Stimulated activated CD8-positive, alpha-beta memory T cell treated with anti-CD3 and anti-CD28 coated beads, Interleukin-4, amount 100 ng/mL, for 24 hours (primary cell): ENCODE measurements around the gene PLEKHJ1.
"Not testable (repeated sequence)": the region's sequence is repeated elsewhere in the genome, so short reads cannot be mapped to it uniquely, and the experiment has no call there.

Experiments used
- DNase-seq: peaks from one replicate; pipeline ENCODE4 v3.0.0-alpha.2; 2020; ENCODE audit warnings: low read depth

The PLEKHJ1 gene, protein sequence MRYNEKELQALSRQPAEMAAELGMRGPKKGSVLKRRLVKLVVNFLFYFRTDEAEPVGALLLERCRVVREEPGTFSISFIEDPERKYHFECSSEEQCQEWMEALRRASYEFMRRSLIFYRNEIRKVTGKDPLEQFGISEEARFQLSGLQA

DNA sequence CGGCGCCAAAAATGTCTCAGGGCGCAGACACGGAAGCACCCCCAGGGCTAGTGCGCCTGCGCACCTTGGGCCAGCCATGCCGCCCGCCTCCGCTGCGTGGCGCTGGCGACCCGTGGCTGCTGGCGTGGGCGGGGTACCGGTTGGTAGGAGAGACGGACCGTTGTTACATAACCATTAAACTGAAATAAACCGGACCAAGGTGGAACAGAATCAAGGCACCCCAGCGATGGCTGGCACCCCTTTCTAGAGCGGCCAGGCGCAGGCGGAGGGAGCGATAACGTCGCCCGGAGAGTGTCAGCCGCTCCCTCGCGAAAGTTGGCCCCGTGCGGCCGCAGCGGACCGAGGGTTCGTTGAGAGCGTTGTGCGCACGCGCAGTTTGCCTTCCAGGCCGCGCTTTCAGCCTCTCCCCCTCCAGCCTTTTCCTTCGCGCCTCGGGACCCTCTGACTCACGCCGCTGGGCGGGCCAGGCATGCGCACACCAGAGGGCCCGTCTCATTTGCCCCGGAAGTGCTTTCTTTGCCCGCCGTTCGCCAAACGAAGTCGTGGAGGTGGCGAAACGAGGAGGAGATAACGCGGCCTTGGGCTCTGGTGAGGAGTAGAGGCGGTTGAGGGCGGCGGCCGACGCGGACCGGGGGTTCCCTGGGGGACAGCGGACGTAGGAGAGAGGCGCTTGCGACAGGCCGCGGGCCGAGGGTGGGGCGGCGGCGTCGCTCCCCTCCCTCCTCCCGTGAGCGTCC lies at the start of gene PLEKHJ1, which contains the start of gene SF3A2:
Gene PLEKHJ1 (minus strand): TSS at position 16 of the 737 bp plus-strand sequence. CDS start 81 bp downstream, outside the sequence.
Gene SF3A2 (plus strand): TSS at position 511 of the 737 bp plus-strand sequence. CDS start 6,595 bp downstream, outside the sequence.
- DNase-seq = peak; percentile 96

DNA sequence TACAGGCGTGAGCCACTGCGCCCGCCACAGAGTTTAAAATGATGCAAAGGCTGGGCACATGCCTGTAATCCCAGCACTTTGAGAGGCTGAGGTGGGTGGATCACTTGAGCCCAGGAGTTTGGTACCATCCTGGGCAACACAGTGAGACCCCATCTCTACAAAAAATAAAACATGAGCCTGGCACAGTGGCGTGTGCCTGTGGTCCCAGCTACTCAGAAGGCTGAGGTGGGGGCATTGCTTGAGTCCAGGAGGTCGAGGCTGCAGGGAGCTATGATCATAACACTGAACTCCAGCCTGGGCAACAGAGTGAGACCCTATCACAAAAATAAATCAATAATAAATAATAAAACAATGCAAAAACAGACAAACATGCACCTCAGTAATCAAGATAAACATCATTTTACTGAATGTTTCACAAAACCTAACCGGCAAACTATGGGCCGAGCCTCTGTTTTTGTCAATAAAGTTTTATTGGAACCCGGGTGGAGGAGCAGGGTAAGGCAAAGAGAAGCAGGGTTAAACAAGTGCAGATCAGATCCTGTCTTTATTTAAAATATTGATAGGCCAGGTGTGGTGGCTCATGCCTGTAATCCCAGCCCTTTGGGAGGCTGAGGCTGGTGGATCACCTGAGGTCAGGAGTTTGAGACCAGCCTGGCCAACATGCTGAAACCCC lies 47.8 kb upstream of the PLEKHJ1 start:
- no peak for DNase-seq

DNA sequence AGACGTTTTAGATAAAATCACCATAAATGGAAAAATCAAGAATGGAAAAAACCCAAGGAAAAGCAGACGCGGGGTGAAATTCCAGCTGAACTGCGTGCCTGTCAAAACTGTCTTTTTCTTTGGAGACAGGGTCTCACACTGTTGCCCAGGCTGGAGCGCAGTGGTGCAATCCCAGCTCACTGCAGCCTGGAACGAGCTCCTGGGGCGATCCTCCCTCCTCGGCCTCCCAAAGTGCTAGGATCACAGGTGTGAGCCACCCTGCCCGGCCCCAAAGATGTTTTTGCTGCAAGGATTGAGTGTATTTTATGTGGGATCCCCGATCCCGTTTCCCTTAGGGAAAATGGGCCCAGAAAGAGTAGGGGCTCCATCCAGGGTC lies 46.7 kb upstream of the PLEKHJ1 start:
- DNase-seq = no peak

DNA sequence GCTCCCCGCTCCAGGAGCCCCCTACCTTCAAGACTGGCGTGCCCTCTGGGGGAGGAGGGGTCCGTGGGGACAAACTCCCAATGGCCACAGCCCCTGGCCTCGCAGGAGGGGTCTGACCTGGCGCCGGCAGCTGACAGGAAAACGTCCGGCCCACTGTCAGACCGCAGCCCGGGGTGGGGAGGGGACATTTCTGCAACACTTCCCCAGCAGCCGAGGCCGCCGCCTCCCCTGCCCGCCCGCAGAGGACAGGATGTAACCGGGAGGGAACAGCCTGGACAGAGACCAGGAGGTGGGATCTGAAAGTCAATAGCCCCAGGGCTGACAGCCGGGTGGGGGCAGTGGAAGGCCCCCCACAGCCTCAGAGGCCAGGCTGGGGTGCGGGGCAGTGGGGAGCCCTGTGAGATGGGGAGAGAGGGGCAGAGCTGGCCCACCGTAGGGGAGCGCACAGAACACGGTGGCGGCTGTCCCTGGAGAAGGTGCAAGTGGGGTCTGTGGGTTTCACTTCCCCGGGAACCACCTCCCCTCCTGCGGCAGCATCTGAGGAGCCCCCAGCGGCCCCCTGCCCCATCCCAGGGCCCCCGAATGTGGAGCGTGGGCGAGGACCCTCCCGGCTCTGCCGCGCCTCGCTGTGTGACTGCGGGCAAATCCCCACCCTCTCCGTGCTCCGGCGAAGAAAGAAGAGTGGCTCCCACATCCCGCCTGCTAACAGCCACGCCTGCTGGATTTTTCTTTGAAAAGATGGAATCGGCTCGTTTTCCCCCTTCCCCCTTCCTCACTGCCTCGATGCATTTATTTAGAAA lies 46.1 kb upstream of the PLEKHJ1 start, which contains the start of gene PEAK3:
Gene PEAK3 (minus strand): TSS at position 114 of the 800 bp plus-strand sequence. CDS start 1,244 bp downstream, outside the sequence.
- DNase-seq = no peak

DNA sequence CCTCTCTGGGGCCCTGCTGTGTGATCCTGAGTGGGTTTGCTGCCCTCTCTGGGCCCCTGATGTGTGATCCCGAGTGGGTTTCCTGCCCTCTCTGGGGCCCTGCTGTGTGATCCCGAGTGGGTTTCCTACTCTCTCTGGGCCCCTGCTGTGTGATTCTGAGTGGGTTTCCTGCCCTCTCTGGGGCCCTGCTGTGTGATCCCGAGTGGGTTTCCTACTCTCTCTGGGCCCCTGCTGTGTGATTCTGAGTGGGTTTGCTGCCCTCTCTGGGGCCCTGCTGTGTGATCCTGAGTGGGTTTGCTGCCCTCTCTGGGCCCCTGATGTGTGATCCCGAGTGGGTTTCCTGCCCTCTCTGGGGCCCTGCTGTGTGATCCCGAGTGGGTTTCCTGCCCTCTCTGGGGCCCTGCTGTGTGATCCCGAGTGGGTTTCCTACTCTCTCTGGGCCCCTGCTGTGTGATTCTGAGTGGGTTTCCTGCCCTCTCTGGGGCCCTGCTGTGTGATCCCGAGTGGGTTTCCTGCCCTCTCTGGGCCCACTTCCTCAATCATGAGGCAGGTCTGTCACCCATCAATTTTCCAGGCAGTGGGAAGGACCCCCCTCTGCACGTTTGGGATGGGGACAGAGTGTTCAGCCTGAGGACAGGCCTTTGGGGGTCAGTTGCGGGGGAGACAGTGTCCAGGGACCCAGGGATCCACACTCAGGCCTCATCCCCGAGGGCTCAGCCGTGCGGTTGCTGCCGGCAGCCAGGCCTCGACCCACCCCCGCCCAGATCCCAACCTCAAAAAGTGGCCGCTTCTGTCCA lies 45.3 kb upstream of the PLEKHJ1 start:
- not testable (repeated sequence) for DNase-seq

DNA sequence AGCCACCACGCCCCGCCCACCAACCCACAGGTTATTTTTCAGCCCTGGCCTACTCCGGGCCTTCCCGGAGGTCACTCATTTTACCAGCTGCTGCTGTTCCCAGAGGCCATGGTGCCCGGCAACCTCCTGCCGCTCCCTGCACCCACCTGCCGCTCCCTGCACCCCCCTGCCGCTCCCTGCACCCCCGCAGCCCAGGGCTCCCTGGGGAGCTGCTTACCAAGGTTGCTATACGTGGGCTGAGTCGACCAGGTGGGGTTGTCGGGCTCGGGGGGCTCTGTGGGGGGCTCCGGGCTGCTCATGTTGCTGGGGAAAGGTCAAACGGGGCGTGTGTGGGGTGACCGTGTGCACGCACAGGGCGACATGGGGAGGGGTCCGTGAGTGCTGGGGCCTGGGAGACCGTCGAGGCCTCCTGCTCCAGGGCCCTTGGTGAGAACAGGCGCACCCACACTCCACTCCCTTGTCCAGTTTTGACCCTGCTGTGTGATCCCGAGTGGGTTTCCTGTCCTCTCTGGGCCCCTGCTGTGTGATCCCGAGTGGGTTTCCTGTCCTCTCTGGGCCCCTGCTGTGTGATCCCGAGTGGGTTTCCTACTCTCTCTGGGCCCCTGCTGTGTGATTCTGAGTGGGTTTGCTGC lies 44.6 kb upstream of the PLEKHJ1 start:
- DNase-seq = no peak

DNA sequence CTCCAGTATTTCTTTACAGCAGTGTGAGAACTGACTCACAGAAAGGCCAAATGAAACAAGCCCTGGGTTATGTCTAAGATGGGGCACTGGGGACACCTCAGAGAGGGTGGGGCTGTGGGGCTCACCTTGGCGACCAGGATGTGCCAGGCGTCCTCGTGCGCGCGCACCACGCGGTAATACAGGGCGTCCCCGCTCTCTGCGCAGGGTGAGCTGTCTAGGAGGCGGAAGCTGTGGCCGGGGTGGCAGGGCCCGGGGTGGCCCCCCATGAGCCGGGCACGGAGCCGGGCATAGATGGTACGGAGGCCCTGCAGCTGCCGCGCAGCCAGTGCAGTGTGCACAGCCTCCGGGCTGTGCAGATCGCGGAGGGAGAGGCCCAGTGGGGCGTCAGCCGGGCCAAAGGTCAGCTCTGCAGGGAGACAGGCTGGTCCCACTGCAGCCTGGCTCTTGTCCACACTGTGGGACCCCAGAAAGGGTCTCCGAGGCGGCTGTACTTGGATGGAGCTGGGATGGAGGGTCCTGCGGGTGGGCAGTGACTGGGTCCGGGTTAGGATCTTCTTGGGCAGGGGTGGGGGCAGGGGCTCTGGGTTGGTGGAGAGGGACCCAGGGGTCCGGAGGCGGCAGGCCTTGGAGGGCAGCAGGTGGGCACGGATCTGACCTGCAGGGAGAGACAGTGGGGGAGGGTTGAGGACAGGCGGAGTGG lies 42.5 kb upstream of the PLEKHJ1 start:
- DNase-seq = no peak

DNA sequence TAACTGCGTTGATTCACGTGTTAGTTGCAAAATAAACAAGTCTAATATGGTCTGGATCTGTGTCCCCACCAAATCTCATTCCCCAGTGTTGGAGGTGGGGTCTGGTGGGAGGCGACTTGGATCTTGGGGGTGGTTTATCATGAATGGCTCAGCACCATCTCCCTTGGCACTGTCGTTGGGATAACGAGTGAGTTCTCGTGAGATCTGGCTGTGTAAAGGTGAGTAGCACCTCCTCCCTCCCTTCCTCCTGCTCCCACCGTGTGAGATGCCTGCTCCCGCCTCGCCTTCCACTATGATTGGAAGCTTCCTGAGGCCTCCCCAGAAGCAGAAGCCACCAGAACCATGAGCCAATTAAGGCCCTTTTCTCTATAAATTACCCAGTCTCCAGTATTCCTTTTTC lies 41.0 kb upstream of the PLEKHJ1 start:
- DNase-seq = no peak

DNA sequence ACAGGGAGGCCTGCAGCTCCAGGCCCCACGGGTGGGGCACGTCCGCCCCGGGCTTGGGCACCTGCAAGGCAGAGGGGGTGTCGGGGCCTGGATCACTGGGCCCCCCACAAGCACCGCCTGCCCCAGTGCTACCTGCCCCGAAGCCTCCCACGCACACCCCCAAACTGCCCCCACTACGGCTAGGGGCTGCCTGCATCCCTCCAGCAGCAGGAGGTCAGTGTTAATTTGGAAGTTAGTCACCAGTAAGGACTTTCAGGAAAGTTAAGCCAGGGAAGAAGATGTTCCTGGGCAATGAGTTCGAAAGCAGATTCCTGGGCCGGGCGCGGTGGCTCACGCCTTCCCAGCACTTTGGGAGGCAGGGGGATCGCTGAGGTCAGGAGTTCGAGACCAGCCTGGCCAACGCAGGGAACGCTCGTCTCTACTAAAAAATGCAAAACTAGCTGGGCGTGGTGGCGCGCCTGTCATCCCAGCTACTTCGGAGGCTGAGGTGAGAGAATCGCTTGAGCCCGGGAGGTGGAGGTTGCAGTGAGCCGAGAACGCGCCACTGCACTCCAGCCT lies 40.4 kb upstream of the PLEKHJ1 start:
- no peak for DNase-seq

DNA sequence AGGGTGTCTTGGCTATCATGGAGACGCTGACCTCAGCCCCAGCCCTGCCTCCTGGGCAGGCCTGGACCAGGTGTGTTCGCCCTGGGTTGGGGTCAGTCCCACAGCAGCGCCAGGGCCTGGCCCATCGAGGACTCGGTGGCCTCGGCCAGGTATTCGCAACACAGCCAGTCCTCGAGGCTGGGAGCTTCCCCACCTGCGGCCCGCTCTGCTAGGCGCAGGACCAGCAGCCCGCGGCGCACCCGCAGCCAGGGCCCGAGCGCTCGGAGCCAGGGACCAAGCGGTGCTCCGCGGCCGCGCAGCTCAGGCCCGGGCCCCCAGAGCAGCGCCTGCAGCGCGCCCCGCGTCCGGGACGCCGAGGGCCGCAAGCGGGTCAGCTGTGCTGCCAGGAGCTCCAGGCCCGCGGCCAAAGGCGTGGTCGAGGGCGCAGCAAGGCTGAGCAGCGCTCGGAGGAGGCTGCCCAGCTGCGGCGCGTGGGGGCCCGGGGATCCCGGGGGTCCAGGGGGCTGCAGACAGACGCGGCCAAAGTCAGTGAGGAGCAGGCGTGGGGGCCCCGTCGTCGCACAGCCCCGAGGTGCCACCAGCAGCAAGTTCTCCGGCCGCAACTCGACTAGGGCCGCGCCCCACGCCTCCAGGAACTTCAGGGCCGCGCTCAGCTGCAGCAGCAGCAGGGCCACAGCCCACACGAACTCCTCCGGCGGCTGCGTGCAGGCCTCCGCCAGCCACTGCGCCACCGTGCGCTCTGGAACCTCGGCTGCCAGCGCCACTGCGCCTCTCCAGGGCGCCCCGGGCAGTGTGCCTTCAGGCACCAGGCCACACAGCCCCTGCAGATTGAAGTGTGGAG lies 39.7 kb upstream of the PLEKHJ1 start:
- no peak for DNase-seq

DNA sequence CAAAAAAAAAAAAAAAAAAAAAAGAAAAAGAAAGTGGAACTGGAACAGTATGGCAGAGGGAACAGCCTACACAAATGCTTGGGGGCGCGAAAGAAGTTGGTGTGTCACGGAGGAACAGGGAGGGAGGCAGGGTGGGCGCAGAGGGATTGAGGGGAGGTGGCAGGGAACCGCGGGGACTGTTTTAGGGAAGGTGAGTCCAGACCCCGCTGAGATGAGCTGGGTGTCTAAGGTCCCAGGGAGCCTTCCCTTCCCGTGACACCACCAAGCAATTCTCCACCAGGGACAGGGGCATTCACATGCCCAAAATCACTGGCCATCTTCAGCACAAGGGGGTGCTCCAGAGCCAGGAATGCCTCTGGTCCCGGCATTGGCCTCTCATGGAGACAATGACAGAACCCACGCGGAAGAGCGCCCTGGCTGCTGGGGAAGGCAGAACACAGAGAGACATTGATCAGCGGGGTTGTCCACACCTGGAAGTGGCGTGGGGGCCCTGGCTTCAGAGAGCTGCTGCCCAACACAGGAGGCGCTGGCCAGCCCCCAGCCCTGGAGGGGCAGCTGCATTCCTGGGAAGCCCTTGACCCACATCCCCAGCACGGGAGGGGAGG lies 38.9 kb upstream of the PLEKHJ1 start:
- no peak for DNase-seq

DNA sequence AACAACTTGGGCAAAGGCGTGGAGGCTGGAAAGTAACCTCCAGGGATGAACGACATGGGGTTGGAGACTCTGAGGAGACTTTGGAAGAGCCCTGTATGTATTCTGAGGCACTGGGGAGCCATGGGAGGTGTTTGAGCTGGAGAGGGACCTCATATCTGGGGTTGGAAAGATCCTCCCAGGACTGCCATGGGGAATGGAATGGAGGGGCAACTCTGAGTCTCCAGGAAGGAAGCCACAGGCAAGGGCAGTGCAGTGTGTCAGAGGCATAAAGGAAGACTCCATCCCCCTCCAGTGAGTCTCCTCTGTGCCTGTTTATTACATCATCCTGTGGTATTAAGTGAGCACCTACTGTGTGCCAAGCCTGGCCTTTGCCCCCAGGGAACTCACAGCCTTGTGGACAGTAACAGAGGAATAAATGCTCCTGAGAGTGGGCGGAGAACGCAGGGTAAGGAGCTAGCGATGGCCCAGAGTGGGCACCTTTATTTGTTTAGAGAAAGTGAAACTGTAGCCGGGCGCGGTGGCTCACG lies 38.1 kb upstream of the PLEKHJ1 start:
- no peak for DNase-seq

DNA sequence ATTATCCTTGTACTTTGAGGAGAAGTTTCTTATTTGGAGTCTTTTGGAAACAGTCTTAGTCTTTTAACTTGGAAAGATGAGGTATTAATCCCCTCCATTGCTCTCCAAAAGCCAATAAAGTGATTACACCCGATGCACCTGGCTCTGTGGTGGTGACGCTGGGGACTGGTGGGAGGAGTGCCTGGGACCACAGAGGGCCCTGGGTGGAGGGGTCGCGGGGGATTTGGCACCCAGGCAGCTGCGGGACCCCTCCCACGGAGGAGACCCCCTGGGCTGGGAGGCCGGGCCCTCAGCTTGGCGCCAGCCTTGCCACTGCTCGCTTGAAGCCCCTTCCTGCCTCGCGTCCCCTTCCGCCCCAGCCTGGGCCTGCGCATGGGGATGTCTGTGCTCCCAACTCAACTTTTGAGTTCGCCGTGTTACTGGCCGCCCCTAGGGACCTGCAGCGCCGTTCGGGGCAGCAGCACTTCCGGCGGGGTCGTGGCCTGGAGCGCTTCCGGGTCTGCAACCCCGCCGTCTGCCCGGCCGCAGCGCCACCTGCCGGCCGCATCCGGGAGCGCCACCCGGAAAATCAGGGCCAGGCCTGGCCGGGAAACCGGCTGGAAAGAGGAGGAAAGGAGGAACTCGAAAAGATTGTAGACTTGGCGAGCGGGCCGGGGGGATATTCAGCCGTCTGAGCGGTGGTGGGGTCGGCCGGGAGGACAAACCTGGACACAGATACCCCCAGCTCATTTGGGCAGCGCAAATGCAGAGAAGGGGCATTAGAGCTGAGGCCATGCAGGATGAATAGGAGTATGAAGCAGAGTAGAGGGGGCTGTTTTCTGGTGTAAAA lies 37.4 kb upstream of the PLEKHJ1 start:
- peak; percentile 69 for DNase-seq

DNA sequence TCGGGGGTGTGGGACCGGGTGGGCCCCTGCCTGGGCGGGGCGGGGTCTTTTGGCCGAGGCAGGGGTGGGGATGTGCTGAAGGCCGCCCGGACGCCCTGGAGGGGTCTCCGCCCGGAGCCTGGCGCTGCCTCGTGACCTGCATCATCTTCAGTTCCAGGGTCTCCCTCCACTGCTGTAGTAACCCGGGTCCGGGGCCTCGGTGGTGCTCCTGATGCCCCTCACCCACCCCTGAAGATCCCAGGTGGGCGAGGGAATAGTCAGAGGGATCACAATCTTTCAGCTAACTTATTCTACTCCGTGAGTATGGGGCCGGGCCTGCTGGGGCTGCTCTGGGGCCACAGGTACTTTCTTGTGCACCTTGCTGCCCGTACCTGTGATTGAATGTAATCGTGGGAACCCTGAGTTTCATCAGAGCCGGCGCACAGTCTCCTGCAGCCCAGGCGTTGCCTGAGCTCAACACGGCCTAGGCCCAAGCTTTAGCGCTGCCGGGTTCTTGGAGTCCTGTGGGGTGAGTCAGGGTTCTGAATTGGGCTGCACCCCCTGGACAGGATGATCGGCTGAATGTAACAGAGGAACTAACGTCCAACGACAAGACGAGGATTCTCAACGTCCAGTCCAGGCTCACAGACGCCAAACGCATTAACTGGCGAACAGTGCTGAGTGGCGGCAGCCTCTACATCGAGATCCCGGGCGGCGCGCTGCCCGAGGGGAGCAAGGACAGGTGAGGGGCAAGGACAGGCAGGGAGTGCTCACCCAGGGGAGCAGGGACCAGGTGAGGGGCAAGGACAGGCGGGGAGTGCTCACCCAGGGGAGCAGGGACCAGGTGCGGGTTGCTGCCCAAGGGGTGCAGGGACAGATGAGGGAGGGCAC lies 35.3 kb upstream of the PLEKHJ1 start:
- no peak for DNase-seq

DNA sequence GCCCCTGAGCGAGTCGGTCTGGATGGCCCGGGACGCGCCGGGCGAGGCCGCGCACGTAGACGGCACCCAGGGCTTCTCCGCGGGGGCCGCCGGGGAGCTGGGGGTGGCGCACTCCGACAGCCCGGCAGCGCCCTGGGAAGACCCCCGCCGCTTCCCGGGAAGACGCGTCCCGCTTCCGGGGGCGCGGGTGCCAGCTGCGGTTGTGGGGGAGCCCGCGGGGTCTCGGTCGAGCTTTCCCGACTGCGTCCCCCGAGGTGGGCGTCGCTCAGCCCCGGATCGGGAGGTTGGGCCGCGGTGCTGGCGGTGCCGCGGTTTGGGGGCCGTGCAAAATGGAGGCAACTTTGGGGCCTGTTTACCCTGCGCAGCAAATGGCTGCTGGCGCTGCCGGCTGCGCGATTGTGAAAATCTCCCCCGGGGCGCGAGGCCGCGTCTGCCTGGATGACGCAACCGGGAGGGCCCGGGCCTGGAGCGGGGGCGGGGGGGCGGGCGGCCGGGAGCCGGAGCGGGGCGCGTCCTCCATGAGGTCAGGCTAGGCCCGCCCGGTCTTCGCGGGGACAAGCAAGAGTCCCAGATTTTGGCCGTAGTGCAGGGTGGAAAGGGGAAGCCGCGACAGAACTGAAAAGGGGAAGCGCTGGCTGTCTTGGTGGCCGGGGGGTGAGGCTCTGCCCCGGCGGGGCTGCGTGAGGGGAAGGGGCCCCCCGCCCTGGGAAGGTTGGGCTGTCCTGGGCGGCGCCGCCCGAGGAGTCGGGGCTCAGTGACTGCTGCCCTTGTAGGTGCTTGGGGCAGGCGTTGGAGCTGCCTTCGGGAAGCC lies 34.5 kb upstream of the PLEKHJ1 start:
- DNase-seq = peak; percentile 58

DNA sequence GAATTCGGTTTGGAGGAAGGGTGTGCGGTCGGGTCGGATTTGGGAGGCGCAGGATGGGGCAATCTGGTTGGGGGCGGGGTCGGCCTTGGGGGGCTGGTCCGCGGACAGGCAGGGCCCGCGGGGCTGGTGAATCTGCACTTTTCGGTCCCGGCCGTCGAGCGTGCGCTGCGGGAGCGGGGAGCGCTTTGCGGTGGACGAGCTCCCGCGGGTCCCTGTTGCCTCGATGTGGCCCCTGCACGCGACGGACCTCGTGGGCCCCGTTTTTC lies 34.0 kb upstream of the PLEKHJ1 start:
- DNase-seq = no peak
